Skeletal muscle tissue (tissue), 4 donors: ENCODE measurements around the gene CELF4. TPM values are rescaled to one million over a fixed set of nuclear protein-coding genes. Genes with fewer than 3 reads are reported as not detected.

Experiments used
- H3K27ac ChIP-seq: one replicate; pipeline ENCODE4 v1.7.0; 2013; ENCODE audit warnings: mild to moderate bottlenecking, low read depth, low read length, inconsistent platforms
- H3K27me3 ChIP-seq, 3 donors: one replicate each; pipeline ENCODE4 v1.7.0; 2013; ENCODE audit warnings: low read length in 3 of 3; ENCODE audit not compliant: control insufficient read depth in 3 of 3, insufficient read depth in 3 of 3
- H3K36me3 ChIP-seq, 3 donors: one replicate each; pipeline ENCODE4 v1.7.0; 2013; ENCODE audit warnings: low read length in 3 of 3; ENCODE audit not compliant: control insufficient read depth in 3 of 3, insufficient read depth in 3 of 3
- H3K4me1 ChIP-seq, 3 donors: one replicate each; pipeline ENCODE4 v1.7.0; 2013; ENCODE audit warnings: low read length in 3 of 3, mild to moderate bottlenecking in 3 of 3; ENCODE audit not compliant: control insufficient read depth in 3 of 3, insufficient read depth in 3 of 3
- H3K4me3 ChIP-seq, 3 donors: one replicate each; pipeline ENCODE4 v1.7.0; 2013; ENCODE audit warnings: low read length in 3 of 3
- H3K9ac ChIP-seq, 3 donors: one replicate each; pipeline ENCODE4 v1.7.0; 2013; ENCODE audit warnings: low read length in 3 of 3, mild to moderate bottlenecking in 3 of 3, moderate library complexity in 2 of 3, low read depth in 1 of 3
- H3K9me3 ChIP-seq, 3 donors: one replicate each; pipeline ENCODE4 v1.7.0; 2013; ENCODE audit warnings: low read length in 3 of 3; ENCODE audit not compliant: control insufficient read depth in 3 of 3
- total RNA-seq: library from RNA; depleted of rRNA; stranded (reverse); fragments of >200 nt; gene quantifications from one replicate; pipeline ENCODE4 v1.2.3, GENCODE V29; 2014
- donor health status: Osteomylitis.

Gene CELF4
- total RNA-seq, 1 donor from 2014 or later = not detected

DNA sequence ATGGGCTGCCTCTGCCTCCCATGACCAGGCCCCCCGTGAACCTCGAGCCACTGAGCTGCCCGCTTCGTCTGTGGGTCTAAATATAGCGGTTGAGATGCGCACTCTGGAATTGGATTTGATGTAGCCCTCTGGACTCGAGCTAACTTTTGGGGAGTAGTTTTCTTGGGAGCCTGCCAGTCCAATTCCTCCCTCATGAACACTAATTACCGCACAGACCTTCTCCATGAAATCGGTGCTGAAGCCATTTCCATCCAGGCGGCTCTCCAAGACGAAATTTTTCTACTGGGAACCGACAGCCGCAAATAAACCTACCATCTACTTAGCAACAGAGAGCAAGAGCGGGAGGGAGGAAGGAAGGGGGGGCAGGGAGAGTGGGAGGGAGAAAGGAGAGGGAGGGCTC, 63.6 kb downstream of the CELF4 start:
- Histone ChIP-seq H3K4me3 (no peak overlapping the region), H3K27ac (no peak overlapping the region), H3K9me3 (no peaks in the 10 kb centered on the region), H3K9ac (no peak overlapping the region), H3K27me3 (peaks cover 5 to 27% (median 13%) of the 10 kb centered on the region in 3 donors), H3K36me3 (no peaks in the 10 kb centered on the region), H3K4me1 (peaks cover 0 to 4% (median 0%) of the 10 kb centered on the region in 3 donors)

- H3K9ac ChIP-seq = no peak overlapping the region
- peaks cover 5 to 27% (median 17%) of the 10 kb centered on the region in 3 donors for H3K27me3 ChIP-seq
Measured at GRCh38 chr18:37501136-37501535, 64.5 kb downstream of the CELF4 start.

DNA sequence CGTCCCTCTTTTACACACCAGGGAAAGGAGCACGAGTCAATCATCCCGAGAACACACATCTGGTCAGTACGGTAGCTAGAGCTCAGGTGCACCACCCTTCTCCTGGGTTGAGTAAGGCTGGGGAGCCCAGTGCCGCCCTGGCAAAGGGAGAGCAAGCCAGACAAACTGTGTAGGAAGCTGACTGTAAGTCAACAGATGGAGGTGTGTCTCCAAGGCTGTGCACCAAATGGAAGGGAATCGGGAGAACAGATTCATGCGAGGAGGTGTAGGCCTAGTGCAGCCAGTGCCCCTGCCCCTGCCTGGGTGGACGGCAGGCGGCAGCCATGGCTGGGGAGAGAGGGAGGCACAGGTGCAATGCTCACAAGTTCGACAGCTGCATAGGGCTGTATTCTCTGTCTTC, 65.7 kb downstream of the CELF4 start:
- peaks cover 0 to 4% (median 0%) of the 10 kb centered on the region in 3 donors for H3K4me1 ChIP-seq

More at GRCh38 chr18:37501136-37501535, 64.5 kb downstream of the CELF4 start:
- H3K27ac ChIP-seq = no peak overlapping the region
- H3K4me1 ChIP-seq = peaks cover 0 to 4% (median 0%) of the 10 kb centered on the region in 3 donors
- no peaks in the 10 kb centered on the region for H3K36me3 ChIP-seq
- H3K4me3 ChIP-seq = no peak overlapping the region
- no peaks in the 10 kb centered on the region for H3K9me3 ChIP-seq

GRCh38 chr18:37499044-37499443, 66.6 kb downstream of the CELF4 start:
- no peaks in the 10 kb centered on the region for H3K36me3 ChIP-seq
- H3K9ac ChIP-seq = no peak overlapping the region
- H3K4me3 ChIP-seq = no peak overlapping the region
- peaks cover 0 to 4% (median 0%) of the 10 kb centered on the region in 3 donors for H3K4me1 ChIP-seq
- no peak overlapping the region for H3K27ac ChIP-seq
- H3K9me3 ChIP-seq = no peaks in the 10 kb centered on the region
- H3K27me3 ChIP-seq = peaks cover 5 to 27% (median 21%) of the 10 kb centered on the region in 3 donors

More for the DNA sequence above, 65.7 kb downstream of the CELF4 start:
- Histone ChIP-seq H3K27me3 (peaks cover 5 to 27% (median 17%) of the 10 kb centered on the region in 3 donors), H3K36me3 (no peaks in the 10 kb centered on the region), H3K9me3 (no peaks in the 10 kb centered on the region), H3K9ac (no peak overlapping the region), H3K4me3 (no peak overlapping the region), H3K27ac (no peak overlapping the region)

DNA sequence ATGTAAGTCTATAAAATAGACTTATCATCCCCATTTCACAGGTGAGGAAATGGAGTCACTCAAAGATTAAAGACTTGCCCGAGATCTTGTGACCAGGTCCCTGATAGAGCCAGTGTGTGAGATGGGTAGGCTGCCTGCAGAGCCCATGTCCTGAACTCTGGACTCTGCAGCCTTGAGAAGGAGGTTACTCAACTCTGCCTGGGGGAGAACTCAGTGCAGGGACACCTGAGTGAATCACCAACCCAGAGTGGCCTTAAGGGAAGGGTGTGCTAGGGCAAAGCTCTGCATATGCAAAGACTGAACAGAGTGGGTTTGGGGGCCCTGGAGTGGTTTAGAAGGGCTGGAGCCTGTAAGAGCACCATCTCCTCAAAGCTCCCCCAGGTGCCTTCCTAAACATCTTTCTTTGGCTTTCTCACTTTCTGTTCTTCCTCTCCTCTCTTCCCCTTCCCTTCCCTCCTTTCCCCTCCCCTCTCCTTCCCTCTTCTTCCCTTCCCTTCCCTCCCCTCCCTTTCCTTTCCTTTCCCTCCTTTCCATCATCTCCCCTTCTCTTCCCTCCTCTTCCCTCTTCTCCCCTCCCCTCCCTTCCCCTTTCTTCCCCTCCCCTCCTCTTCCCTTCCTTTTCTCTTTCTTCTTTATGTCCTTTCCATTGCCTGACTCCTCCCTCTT, 67.6 kb downstream of the CELF4 start:
- no peak overlapping the region for H3K9ac ChIP-seq
- no peak overlapping the region for H3K27ac ChIP-seq
- peaks cover 5 to 25% (median 23%) of the 10 kb centered on the region in 3 donors for H3K27me3 ChIP-seq
- no peaks in the 10 kb centered on the region for H3K36me3 ChIP-seq
- H3K4me3 ChIP-seq = no peak overlapping the region
- no peaks in the 10 kb centered on the region for H3K9me3 ChIP-seq
- peaks cover 0 to 4% (median 0%) of the 10 kb centered on the region in 3 donors for H3K4me1 ChIP-seq

GRCh38 chr18:37496568-37496967, 69.0 kb downstream of the CELF4 start:
- no peak overlapping the region for H3K9ac ChIP-seq
- H3K27me3 ChIP-seq = peaks cover under 1 to 30% (median 29%) of the 10 kb centered on the region in 3 donors
- H3K9me3 ChIP-seq = no peaks in the 10 kb centered on the region
- H3K36me3 ChIP-seq = no peaks in the 10 kb centered on the region
- H3K4me3 ChIP-seq = no peak overlapping the region
- no peak overlapping the region for H3K27ac ChIP-seq
- peaks cover 0 to under 1% (median 0%) of the 10 kb centered on the region in 3 donors for H3K4me1 ChIP-seq

DNA sequence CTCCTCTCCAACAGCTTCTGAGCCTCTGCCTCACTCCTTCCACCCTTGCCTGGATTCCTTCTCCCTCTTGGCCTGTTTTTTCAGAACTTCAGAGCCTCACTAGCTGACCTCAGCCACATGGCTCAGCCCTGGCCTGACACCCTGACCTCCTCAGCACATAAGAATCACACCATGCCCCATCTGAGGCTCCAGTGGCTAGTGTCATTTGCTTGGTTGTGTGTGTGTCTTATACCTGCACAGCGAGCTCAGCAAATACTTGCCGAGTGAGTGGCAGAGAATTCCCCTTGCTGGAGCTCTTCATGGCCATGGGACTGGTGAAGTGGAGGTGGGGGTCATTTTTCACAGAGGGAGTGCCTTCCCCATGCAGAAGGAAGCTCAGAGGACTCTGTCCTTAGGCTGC, 70.2 kb downstream of the CELF4 start:
- no peaks in the 10 kb centered on the region for H3K36me3 ChIP-seq
- no peak overlapping the region for H3K4me3 ChIP-seq
- no peaks in the 10 kb centered on the region for H3K4me1 ChIP-seq
- no peak overlapping the region for H3K9ac ChIP-seq
- no peak overlapping the region for H3K27ac ChIP-seq
- H3K27me3 ChIP-seq = peaks cover 11 to 36% (median 32%) of the 10 kb centered on the region in 3 donors
- H3K9me3 ChIP-seq = no peaks in the 10 kb centered on the region

GRCh38 chr18:37494406-37494805, 71.2 kb downstream of the CELF4 start:
- no peaks in the 10 kb centered on the region for H3K9me3 ChIP-seq
- H3K4me1 ChIP-seq = no peaks in the 10 kb centered on the region
- no peaks in the 10 kb centered on the region for H3K36me3 ChIP-seq
- no peak overlapping the region for H3K9ac ChIP-seq
- no peak overlapping the region for H3K27ac ChIP-seq
- H3K27me3 ChIP-seq = peaks cover 16 to 37% (median 33%) of the 10 kb centered on the region in 3 donors
- no peak overlapping the region for H3K4me3 ChIP-seq

DNA sequence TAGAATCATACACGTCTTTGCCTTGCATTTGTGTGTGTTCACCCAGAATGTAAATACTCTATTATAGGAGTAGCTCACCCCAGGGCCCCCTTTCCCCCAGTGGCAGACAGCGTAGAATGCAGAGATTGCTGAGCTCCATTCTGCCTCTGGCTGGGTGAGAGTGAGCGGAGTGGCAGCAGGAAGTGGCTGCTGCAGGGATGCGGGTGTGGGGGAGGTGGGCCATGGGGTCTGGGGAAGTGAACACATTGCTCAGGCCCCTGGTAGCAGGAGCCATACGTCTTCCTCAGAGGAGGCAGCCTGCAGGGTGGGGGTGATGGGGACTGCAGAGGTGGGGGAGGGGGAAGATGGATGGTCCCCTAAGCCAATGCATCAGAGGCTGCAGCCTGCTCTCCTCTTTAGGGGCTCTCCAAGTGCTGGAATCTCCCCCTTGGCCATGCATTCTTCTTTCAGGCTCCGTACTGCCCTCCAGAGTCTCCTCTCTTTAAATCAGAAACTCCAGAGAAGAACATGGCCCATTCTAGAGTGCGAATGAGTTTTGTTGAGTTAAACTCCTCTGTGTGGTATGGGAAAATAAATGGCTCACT, 72.2 kb downstream of the CELF4 start:
- Histone ChIP-seq H3K27me3 (peaks cover 25 to 41% (median 38%) of the 10 kb centered on the region in 3 donors), H3K36me3 (no peaks in the 10 kb centered on the region), H3K4me1 (no peaks in the 10 kb centered on the region), H3K27ac (no peak overlapping the region), H3K9ac (no peak overlapping the region), H3K4me3 (no peak overlapping the region), H3K9me3 (no peaks in the 10 kb centered on the region)

- Histone ChIP-seq H3K9me3 (no peaks in the 10 kb centered on the region), H3K4me3 (no peak overlapping the region), H3K27me3 (peaks cover 30 to 46% (median 42%) of the 10 kb centered on the region in 3 donors), H3K27ac (no peak overlapping the region), H3K4me1 (no peaks in the 10 kb centered on the region), H3K9ac (no peak overlapping the region), H3K36me3 (no peaks in the 10 kb centered on the region)
Measured at GRCh38 chr18:37492952-37493351, 72.6 kb downstream of the CELF4 start.
